NCI-H1930 (cell line): ENCODE results near the gene BMPR1A.
"Not testable (repeated sequence)": the region's sequence is repeated elsewhere in the genome, so short reads cannot be mapped to it uniquely, and the experiment has no call there.

Source experiments
- DNase-seq, 2 experiments: peaks; one replicate each; lab custom pipeline; 2025; lab: John Stamatoyannopoulos, UW

The BMPR1A gene

GRCh38 chr10:86848747-86849146 lies 92.3 kb downstream of the BMPR1A start:
- no peak for DNase-seq

GRCh38 chr10:86849181-86849894 lies 92.9 kb downstream of the BMPR1A start:
- no peak for DNase-seq

- no peak for DNase-seq
Measured at GRCh38 chr10:86850481-86850880, 94.1 kb downstream of the BMPR1A start.

- no peak for DNase-seq
Measured at GRCh38 chr10:86851328-86852207, 95.1 kb downstream of the BMPR1A start.

GRCh38 chr10:86853582-86853981 lies 97.2 kb downstream of the BMPR1A start:
- DNase-seq = not testable (repeated sequence)

- DNase-seq = no peak
Measured at GRCh38 chr10:86855513-86855912, 99.1 kb downstream of the BMPR1A start.

- no peak for DNase-seq
Measured at GRCh38 chr10:86856156-86856555, 99.7 kb downstream of the BMPR1A start.

GRCh38 chr10:86857128-86857721 lies 100.8 kb downstream of the BMPR1A start:
- DNase-seq = no peak

GRCh38 chr10:86858011-86858410 lies 101.6 kb downstream of the BMPR1A start:
- no peak for DNase-seq

GRCh38 chr10:86861351-86861750 lies 104.9 kb downstream of the BMPR1A start:
- no peak for DNase-seq

- DNase-seq = no peak
Measured at GRCh38 chr10:86862373-86862772, 106.0 kb downstream of the BMPR1A start.

- no peak for DNase-seq
Measured at GRCh38 chr10:86862786-86863483, 106.5 kb downstream of the BMPR1A start.

- DNase-seq = no peak
Measured at GRCh38 chr10:86863484-86863842, 107.0 kb downstream of the BMPR1A start.

GRCh38 chr10:86865011-86865811 lies 108.8 kb downstream of the BMPR1A start:
- not testable (repeated sequence) for DNase-seq

- DNase-seq = no peak
Measured at GRCh38 chr10:86867149-86867548, 110.7 kb downstream of the BMPR1A start.

- DNase-seq = no peak
Measured at GRCh38 chr10:86868353-86868752, 111.9 kb downstream of the BMPR1A start.

GRCh38 chr10:86870679-86871078 lies 114.3 kb downstream of the BMPR1A start:
- no peak for DNase-seq

GRCh38 chr10:86871563-86872183 lies 115.3 kb downstream of the BMPR1A start:
- DNase-seq = no peak

- DNase-seq = no peak
Measured at GRCh38 chr10:86872757-86873156, 116.3 kb downstream of the BMPR1A start.

- no peak for DNase-seq
Measured at GRCh38 chr10:86876748-86877147, 120.3 kb downstream of the BMPR1A start.
